Left renal pelvis (tissue), 4 donors: ENCODE data around the gene PNLIP. TPM values are rescaled to one million over a fixed set of nuclear protein-coding genes. Genes with fewer than 3 reads are reported as not detected.

ENCODE experiments used
- DNase-seq, 4 donors: peaks; one replicate each; pipeline ENCODE4 v3.0.0-alpha.2; 2013; ENCODE audit warnings: low read depth in 4 of 4, low spot score in 3 of 4
- polyA plus RNA-seq, 4 donors: library from polyadenylated mRNA; unstranded; fragments of 120-200 nt; gene quantifications; one replicate each; pipeline ENCODE4 v1.2.1, GENCODE V29; 2013; ENCODE audit not compliant: insufficient read length in 4 of 4

Gene PNLIP
- polyA plus RNA-seq, 4 donors, result not detected

DNA sequence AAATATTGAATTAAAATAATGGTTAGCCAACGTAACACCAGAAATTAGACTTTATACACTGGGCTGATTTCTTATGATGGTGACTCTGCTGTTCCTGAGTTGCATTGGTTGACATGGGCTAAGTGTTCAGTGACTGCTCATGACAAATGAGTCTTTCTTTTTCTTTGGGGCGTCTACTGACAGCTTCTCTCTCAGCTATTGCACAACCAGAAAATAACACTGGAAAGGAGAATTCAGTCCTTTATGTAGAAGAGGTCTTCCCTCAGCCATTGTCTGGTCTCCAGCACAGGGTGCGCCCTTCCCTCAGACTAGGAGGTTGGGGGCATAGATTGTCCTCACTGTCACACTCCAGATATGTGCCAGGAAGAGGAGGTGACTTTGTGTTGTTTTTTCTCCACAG is 21.6 kb downstream of the PNLIP start:
- no peak for DNase-seq

GRCh38 chr10:116574797-116575196 is 29.1 kb downstream of the PNLIP start:
- no peak for DNase-seq

- DNase-seq, result no peak
Measured at GRCh38 chr10:116587878-116588591, 42.3 kb downstream of the PNLIP start.

- no peak for DNase-seq
Measured at GRCh38 chr10:116588995-116589394, 43.3 kb downstream of the PNLIP start.

DNA sequence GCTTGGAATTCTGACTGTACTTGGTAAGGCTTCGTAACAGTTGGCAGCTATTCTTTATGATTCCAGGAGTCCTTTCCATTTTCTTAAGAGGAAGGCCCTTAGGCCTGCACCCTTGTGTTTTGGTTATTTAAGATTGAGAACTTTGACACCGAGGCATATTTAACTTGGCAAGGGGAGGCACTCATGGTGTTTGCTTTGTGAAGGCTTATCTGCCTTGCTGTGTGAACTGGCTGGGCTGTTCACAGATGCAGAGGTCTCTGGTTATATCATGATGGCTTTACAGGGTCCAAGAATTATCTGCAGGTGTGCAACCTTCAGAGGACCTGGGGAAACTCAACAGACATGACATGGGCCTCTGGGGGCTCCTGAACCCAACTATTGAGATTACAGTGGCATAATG is 44.2 kb downstream of the PNLIP start:
- DNase-seq, result no peak

- no peak for DNase-seq
Measured at GRCh38 chr10:116590590-116591444, 45.1 kb downstream of the PNLIP start, which contains the start of gene PNLIPRP1. PNLIPRP1 (plus strand) TSS chr10:116590959; CDS start chr10:116591130, 171 bp downstream.

GRCh38 chr10:116593139-116593740 is 47.5 kb downstream of the PNLIP start:
- no peak for DNase-seq

DNA sequence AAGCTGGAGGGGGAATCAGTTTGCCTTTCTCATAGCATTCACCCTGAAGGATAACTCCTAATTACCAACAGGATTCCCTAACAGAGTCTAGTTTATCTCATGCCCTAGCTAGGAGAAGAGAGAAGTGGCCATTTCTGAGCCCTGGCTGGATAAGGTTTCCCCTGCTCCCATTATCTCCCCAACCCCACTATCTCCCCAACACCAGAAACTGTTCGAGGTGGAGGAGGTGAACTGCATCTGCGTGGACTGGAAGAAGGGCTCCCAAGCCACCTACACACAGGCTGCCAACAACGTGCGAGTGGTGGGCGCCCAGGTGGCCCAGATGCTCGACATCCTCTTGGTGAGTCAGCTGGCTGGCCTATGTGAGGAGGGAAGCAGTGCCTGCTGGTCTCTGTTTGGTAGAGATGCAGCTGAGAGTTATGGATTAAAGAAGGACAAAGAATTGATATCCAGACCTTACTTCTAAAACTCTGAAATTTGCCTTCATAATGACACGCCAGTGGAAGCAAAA is 48.8 kb downstream of the PNLIP start:
- DNase-seq, result no peak

DNA sequence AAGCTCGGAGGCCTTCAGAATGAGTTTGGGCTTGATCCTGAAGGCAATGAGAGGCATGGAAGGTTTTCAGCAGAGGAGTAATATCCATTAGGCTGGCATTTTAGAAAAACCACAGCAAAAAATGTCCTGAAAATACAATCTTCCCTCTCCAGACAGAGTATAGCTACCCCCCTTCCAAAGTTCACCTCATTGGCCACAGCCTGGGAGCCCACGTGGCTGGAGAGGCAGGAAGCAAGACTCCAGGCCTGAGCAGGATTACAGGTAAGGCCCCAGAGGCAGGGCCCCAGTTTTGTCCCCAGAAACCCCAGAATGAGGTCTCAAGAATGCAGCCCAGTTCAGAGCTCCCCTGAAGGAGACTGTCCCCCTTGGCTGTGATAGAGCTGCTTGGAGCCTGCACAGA is 50.3 kb downstream of the PNLIP start:
- DNase-seq, result no peak

DNA sequence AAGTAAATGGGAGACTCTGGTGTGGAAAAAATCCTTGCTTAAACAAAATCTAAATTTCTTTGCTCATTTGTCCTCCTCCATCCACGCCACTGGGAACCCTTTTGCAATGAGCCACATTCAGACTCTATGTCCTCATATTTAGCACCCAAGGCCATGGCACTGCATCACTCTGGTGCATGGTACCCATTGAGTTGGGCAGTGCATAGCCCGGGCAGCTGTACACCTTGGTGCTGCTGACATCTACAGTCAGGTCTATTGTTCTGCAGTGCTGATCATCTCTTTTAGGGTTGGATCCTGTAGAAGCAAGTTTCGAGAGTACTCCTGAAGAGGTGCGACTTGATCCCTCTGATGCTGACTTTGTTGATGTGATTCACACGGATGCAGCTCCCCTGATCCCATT is 51.8 kb downstream of the PNLIP start:
- DNase-seq, result no peak

DNA sequence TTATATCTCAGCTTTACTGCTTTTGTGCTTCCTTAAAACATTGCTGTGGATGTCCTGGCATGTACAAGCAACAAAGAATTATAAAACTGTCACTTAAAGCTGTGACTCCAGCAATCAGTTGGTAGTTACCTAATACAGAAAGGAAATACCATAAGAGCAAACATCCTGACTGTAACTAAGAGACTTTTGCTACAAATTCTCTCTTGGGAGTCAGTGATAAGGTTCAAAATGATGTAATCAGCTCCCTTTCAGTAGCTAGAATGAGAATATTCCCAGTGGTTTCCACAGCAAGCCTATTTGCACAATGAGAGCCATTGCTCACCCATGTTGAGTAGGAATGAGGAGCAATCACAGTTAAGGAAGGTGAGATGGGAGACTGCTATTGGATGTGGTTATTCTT is 52.6 kb downstream of the PNLIP start:
- DNase-seq, result no peak

GRCh38 chr10:116599991-116600390 is 54.3 kb downstream of the PNLIP start:
- DNase-seq, result no peak

DNA sequence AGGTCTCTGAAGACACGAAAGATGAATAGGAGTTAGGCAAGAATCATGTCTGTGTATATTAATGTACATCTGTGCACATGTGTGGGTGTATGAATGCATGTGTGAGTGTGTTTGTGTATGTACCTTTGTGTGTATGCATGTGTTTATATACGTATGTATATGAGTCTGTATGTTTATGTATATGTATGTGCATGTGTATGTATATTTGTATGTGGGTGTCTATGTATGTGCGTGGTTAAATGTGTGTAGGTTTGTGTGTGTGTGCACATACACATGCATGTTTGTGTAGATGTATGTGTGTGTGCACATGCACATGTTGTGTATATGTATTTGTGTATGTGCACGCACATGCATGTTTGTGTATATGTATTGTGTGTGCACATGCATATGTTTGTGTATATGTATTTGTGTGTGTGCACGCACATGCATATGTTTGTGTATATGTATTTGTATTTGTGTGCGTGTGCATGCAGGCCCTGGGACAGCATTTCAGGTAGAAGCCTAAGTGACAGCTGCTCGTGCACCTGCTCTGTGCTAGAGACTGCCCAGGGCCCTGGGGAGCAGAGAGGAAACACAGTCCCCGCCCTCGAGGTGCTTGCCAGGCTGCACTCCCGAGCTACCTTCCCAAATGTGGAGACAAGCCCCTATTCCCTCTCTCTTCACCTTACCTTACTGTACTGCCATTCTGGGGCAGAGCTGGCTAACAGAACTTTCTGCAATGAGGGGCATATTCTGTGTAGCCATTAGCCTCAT is 57.1 kb downstream of the PNLIP start:
- DNase-seq, result no peak

DNA sequence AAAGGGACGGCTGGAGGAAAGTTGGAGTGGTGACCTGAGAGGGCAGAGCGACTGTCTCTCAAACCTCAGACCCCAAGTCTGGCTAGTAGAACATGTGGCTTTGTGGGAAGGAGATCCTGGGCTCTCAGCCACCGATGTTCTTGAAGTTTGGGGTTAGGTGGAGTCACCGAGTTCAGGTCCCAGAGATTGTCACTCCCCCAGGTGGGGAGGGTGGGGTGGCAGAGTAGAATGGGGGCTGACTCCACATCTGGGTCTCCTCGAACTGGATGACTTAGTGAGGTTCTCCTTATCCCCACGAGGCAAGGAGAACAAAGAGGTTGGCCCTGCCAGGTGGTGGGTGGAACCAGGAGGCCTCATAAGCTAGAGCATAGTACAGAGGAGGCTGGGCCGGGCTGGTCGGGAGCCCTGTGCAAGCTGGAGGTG is 60.3 kb downstream of the PNLIP start:
- DNase-seq, result no peak

GRCh38 chr10:116607336-116607735 is 61.6 kb downstream of the PNLIP start:
- DNase-seq, result no peak

DNA sequence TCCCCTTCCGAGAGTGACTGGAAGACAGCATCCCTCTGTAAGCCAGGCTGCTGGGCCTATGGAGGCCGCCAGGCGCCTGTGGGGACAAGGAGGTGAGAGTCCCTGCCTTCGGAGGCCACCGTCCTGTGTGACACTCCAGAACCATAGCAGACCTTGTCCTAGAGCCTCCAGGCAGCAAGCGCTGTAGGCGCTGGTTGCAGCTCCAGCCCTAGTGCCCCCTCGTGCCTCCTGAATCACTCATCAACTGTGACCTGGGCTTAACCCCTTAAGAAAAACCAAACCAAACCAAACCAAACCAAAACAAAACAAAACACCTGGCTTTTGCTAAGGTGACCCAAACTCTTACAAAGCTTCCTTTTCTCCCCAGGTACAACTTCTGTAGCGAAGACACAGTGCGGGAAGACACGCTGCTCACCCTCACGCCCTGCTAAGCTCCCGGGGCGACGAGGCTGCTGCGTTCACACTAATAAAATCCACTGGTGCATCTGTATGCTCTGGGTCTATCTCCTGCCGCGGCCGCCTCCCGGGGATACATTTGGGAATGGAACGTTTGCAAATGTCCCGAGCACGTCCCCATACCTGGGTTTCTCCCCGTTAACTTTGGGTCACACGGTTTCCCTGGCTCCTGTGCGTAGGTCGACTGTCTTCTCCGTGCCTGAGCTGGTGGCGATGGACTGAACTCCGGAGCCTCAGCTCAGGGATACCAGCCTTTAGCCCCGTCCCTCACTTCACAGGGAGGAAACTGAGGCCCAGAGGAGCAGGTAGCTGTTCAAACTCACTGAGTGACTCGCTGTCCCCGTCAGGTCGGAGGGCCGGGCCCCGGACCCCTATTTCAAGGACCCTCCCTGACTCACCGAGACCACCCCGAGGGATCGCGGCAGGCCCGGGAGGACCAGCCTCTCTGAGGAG is 63.2 kb downstream of the PNLIP start:
- no peak for DNase-seq

- no peak for DNase-seq
Measured at GRCh38 chr10:116610443-116611152, 64.9 kb downstream of the PNLIP start.

DNA sequence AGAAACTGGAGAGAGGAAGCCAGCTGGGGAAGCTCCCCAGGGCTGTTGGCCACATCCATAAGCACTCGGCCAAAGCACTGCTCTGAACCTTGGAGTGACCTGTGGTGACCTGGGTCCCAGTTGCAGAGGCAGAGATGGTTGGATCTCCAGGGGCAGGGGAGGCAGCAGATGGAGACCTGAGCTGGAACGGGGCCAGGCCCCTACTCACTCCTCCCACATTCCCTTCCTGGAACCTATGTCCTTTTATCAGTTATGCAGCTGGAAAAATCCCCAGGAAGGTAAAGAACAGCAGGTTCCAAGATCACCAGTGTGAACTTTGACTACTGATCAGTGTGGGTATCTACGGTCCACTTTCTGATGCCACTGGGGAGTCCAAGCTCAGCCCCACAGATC is 65.4 kb downstream of the PNLIP start:
- no peak for DNase-seq
